Progenitor cell of endocrine pancreas (in vitro differentiated cells): ENCODE data around the gene WTIP. TPM values are rescaled to one million over a fixed set of nuclear protein-coding genes. Genes with fewer than 3 reads are reported as not detected.

Experiments
- DNase-seq: peaks from one replicate; pipeline ENCODE4 v3.0.0; 2021; ENCODE audit warnings: low spot score; ENCODE audit not compliant: unreplicated experiment
- H3K27ac Mint-ChIP-seq: 2 replicates; pipeline ENCODE4 v1.8.0; 2021; ENCODE audit warnings: mild to moderate bottlenecking, moderate library complexity, mixed read lengths
- H3K27me3 Mint-ChIP-seq: 2 replicates; pipeline ENCODE4 v1.8.0; 2021; ENCODE audit warnings: mixed read lengths
- H3K36me3 Mint-ChIP-seq: 2 replicates; pipeline ENCODE4 v1.8.0; 2022; ENCODE audit warnings: mixed read lengths; ENCODE audit not compliant: insufficient read depth
- H3K4me1 Mint-ChIP-seq: 2 replicates; pipeline ENCODE4 v1.8.0; 2021; ENCODE audit warnings: low read depth, mixed read lengths
- H3K4me3 Mint-ChIP-seq: 2 replicates; pipeline ENCODE4 v1.8.0; 2021; ENCODE audit warnings: low read depth, mild to moderate bottlenecking, moderate library complexity, mixed read lengths
- H3K9me3 Mint-ChIP-seq: 2 replicates; pipeline ENCODE4 v1.8.0; 2021; ENCODE audit warnings: low read depth, mixed read lengths
- CTCF ChIP-seq: fragments of 200-600 bp; sonication (generic); IDR thresholded peaks from one replicate; pipeline ENCODE4 v1.5.0; 2021; ENCODE audit warnings: antibody characterized with exemption, mild to moderate bottlenecking; ENCODE audit not compliant: unreplicated experiment
- total RNA-seq: library from RNA; stranded (reverse); gene quantifications from 2 replicates; pipeline ENCODE4 v1.2.1, GENCODE V29; 2021

Gene WTIP
- total RNA-seq, 1 donor from 2014 or later, result 24.4 TPM

GRCh38 chr19:34519602-34520001, 38.0 kb downstream of the WTIP start:
- no peak overlapping the region for H3K27ac Mint-ChIP-seq
- H3K4me3 Mint-ChIP-seq, result no peak overlapping the region
- H3K27me3 Mint-ChIP-seq, result peaks cover 5% of the 10 kb centered on the region
- H3K36me3 Mint-ChIP-seq, result no peaks in the 10 kb centered on the region
- no peak for TF ChIP-seq CTCF
- H3K4me1 Mint-ChIP-seq, result no peaks in the 10 kb centered on the region
- peaks cover 3% of the 10 kb centered on the region for H3K9me3 Mint-ChIP-seq
- DNase-seq, result no peak

- DNase-seq, result no peak
- Mint-ChIP-seq H3K9me3 (peaks cover 3% of the 10 kb centered on the region), H3K4me1 (no peaks in the 10 kb centered on the region), H3K27me3 (peaks cover 15% of the 10 kb centered on the region), H3K4me3 (no peak overlapping the region), H3K27ac (no peak overlapping the region), H3K36me3 (no peaks in the 10 kb centered on the region)
- no peak for TF ChIP-seq CTCF
Observed at GRCh38 chr19:34523408-34523807, 41.9 kb downstream of the WTIP start.

GRCh38 chr19:34525001-34525400, 43.4 kb downstream of the WTIP start:
- no peak for TF ChIP-seq CTCF
- peaks cover 21% of the 10 kb centered on the region for H3K27me3 Mint-ChIP-seq
- DNase-seq, result no peak
- H3K4me1 Mint-ChIP-seq, result no peaks in the 10 kb centered on the region
- no peaks in the 10 kb centered on the region for H3K36me3 Mint-ChIP-seq
- no peak overlapping the region for H3K4me3 Mint-ChIP-seq
- H3K9me3 Mint-ChIP-seq, result peaks cover 6% of the 10 kb centered on the region
- no peak overlapping the region for H3K27ac Mint-ChIP-seq

GRCh38 chr19:34534206-34534605, 52.6 kb downstream of the WTIP start:
- no peak for TF ChIP-seq CTCF
- peaks cover 2% of the 10 kb centered on the region for H3K4me1 Mint-ChIP-seq
- H3K27ac Mint-ChIP-seq, result no peak overlapping the region
- H3K27me3 Mint-ChIP-seq, result peaks cover 33% of the 10 kb centered on the region
- H3K36me3 Mint-ChIP-seq, result no peaks in the 10 kb centered on the region
- no peak overlapping the region for H3K4me3 Mint-ChIP-seq
- peaks cover 7% of the 10 kb centered on the region for H3K9me3 Mint-ChIP-seq
- no peak for DNase-seq

GRCh38 chr19:34539396-34539795, 57.8 kb downstream of the WTIP start:
- Mint-ChIP-seq H3K27me3 (peaks cover 19% of the 10 kb centered on the region), H3K4me1 (peaks cover 2% of the 10 kb centered on the region), H3K36me3 (no peaks in the 10 kb centered on the region), H3K9me3 (peaks cover 20% of the 10 kb centered on the region), H3K27ac (no peak overlapping the region), H3K4me3 (no peak overlapping the region)
- DNase-seq, result no peak
- TF ChIP-seq CTCF, result no peak
